Measurements from ENCODE around the gene SIMC1. TPM values are rescaled to one million over a fixed set of nuclear protein-coding genes. Genes with fewer than 3 reads are reported as not detected.

Gene SIMC1
- total RNA-seq, 1 experiment from 2014 or later = 19.7 TPM

- Histone ChIP-seq H3K4me1 (ENCODE audit: control insufficient read depth in 1 of 2, insufficient read depth in 2 of 2, low read length in 2 of 2) (peaks cover 11 to 22% of the 10 kb centered on the region in 2 experiments; a peak in 3 of 4 replicates), H3K9me2 (ENCODE audit: insufficient read depth) (no peaks in the 10 kb centered on the region), H4K20me1 (ENCODE audit: insufficient read depth) (peaks cover 13% of the 10 kb centered on the region; the same call in 1 of the 2 replicates), H3K4me2 (ENCODE audit: low read length) (peak within 1 kb of the TSS; percentile 86), H3K4me3 (replicated peaks in 1 of 2; ENCODE audit: low read depth in 1 of 2, low read length in 2 of 2) (peak within 1 kb of the TSS; percentile 78 to 99), H3K36me3 (ENCODE audit: control insufficient read depth in 1 of 2, insufficient read depth in 2 of 2, low read length in 2 of 2) (peaks cover 24 to 48% of the 10 kb centered on the region in 2 experiments; a peak in 3 of 4 replicates), H3K9ac (ENCODE audit: low read length) (peak within 1 kb of the TSS; percentile 93), H3K27ac (ENCODE audit: low read depth, low read length) (peak within 1 kb of the TSS; percentile 94), H3K9me3 (ENCODE audit: control insufficient read depth in 1 of 2, insufficient read depth in 1 of 2, low read depth in 1 of 2, low read length in 2 of 2) (no peaks in the 10 kb centered on the region), H3K79me2 (ENCODE audit: insufficient read depth, low read length) (peaks cover 64% of the 10 kb centered on the region), H2AFZ (ENCODE audit: low read depth, low read length, poor library complexity, severe bottlenecking) (peak within 1 kb of the TSS; percentile 95), H3K27me3 (ENCODE audit: insufficient read depth, low read length) (no peaks in the 10 kb centered on the region)
- peak; percentile 98 for DNase-seq (ENCODE audit: low read depth, low spot score)
- POLR2A ChIA-PET = interaction anchor here (1.0 kb wide), 1 partner anchor 28 kb away, joined by 3 read pairs; the partner anchor contains the start of gene CLTB
- RAD21 ChIA-PET (ENCODE audit: low non-redundant PET in 1 of 2, low total read pairs in 2 of 2, uncharacterized antibody in 2 of 2, unreplicated experiment in 2 of 2) = no interaction called here
- TF ChIP-seq ELF1 (IDR thresholded peaks at IDR 0.05; ENCODE audit: borderline replicate concordance, low read depth) = no peak
- no peak for TF ChIP-seq FOSL1 (IDR thresholded peaks at IDR 0.05; ENCODE audit: low read depth)
- TF ChIP-seq SIN3A (IDR thresholded peaks at IDR 0.05; ENCODE audit: low read depth) = no peak
- peak; percentile 53 for TF ChIP-seq TCF7L2 (IDR thresholded peaks at IDR 0.05; ENCODE audit: borderline replicate concordance, extremely low read depth, insufficient read depth, insufficient read length)
- no peak for TF ChIP-seq EGR1 (IDR thresholded peaks at IDR 0.05; ENCODE audit: low read depth)
- peak; percentile 85 for TF ChIP-seq POLR2AphosphoS5 (IDR thresholded peaks at IDR 0.05; ENCODE audit: low read depth, low read length)
- no peak for TF ChIP-seq SRF (IDR thresholded peaks at IDR 0.05; ENCODE audit: low read depth)
- no peak for TF ChIP-seq ATF3 (IDR thresholded peaks at IDR 0.05)
- peak; percentile 80 for TF ChIP-seq POLR2A (IDR thresholded peaks at IDR 0.05; ENCODE audit: borderline replicate concordance, extremely low read depth, insufficient read depth, insufficient read length)
- TF ChIP-seq, protein P1, sequence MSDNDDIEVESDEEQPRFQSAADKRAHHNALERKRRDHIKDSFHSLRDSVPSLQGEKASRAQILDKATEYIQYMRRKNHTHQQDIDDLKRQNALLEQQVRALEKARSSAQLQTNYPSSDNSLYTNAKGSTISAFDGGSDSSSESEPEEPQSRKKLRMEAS (IDR thresholded peaks at IDR 0.05) = no peak
- TF ChIP-seq, protein P2, sequence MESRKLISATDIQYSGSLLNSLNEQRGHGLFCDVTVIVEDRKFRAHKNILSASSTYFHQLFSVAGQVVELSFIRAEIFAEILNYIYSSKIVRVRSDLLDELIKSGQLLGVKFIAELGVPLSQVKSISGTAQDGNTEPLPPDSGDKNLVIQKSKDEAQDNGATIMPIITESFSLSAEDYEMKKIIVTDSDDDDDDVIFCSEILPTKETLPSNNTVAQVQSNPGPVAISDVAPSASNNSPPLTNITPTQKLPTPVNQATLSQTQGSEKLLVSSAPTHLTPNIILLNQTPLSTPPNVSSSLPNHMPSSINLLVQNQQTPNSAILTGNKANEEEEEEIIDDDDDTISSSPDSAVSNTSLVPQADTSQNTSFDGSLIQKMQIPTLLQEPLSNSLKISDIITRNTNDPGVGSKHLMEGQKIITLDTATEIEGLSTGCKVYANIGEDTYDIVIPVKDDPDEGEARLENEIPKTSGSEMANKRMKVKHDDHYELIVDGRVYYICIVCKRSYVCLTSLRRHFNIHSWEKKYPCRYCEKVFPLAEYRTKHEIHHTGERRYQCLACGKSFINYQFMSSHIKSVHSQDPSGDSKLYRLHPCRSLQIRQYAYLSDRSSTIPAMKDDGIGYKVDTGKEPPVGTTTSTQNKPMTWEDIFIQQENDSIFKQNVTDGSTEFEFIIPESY (IDR thresholded peaks at IDR 0.05; ENCODE audit: extremely low read depth, insufficient replicate concordance, low read length) = peak; percentile 93
- TF ChIP-seq EZH2phosphoT487 (IDR thresholded peaks at IDR 0.05; ENCODE audit: borderline replicate concordance) = no peak
- TF ChIP-seq YY1 (IDR thresholded peaks at IDR 0.05; ENCODE audit: extremely low read depth, insufficient replicate concordance, low read depth, low read length) = peak; percentile 81
- no peak for TF ChIP-seq ZNF274 (IDR thresholded peaks at IDR 0.05; ENCODE audit: low read depth, low read length)
- TF ChIP-seq CBX3 (IDR thresholded peaks at IDR 0.05; ENCODE audit: low read depth) = no peak
- no peak for TF ChIP-seq JUND (IDR thresholded peaks at IDR 0.05)
- CTCF ChIA-PET = no interaction called here
- no TSS peak for BruUV-seq (replicated peaks)
- intact Hi-C loops (cut with micrococcal nuclease) = loop anchor here (1.0 to 2.0 kb wide), 2 partner anchors 27 to 148 kb away; partner anchors contain the start of genes KIAA1191 and RNF44
- peak; percentile 87 for ATAC-seq
Observed at GRCh38 chr5:176388444-176389134, 150.4 kb downstream of the SIMC1 start, which contains the start of the genes HIGD2A and NOP16. HIGD2A (plus strand) TSS chr5:176388751; CDS start chr5:176388820, 69 bp downstream. NOP16 (minus strand) TSS chr5:176388598; CDS start chr5:176388539, 59 bp downstream.
